ENCODE measurements around the gene TMEM108.

TMEM108 gene

GRCh38 chr3:133192967-133193366, 154.8 kb downstream of the TMEM108 start:
- TF ChIP-seq TAF1 (IDR thresholded peaks at IDR 0.05; ENCODE audit: borderline replicate concordance, insufficient read depth, low read length) (no peak), SIN3A (IDR thresholded peaks at IDR 0.05; ENCODE audit: borderline replicate concordance, insufficient read depth, low read length) (no peak), REST (IDR thresholded peaks at IDR 0.05; ENCODE audit: insufficient read depth in 1 of 2, low read depth in 2 of 2, low read length in 2 of 2) (no peak), POLR2AphosphoS5 (IDR thresholded peaks at IDR 0.05; ENCODE audit: low read depth, low read length) (no peak), FOXP2 (optimal IDR thresholded peaks at IDR 0.05; ENCODE audit: borderline replicate concordance, extremely low read depth, extremely low read length, insufficient read depth) (no peak)

GRCh38 chr3:133196527-133196926, 158.3 kb downstream of the TMEM108 start:
- TF ChIP-seq SIN3A (IDR thresholded peaks at IDR 0.05; ENCODE audit: borderline replicate concordance, insufficient read depth, low read length) (no peak), TAF1 (IDR thresholded peaks at IDR 0.05; ENCODE audit: borderline replicate concordance, insufficient read depth, low read length) (no peak)

- TF ChIP-seq FOXP2 (optimal IDR thresholded peaks at IDR 0.05; ENCODE audit: borderline replicate concordance, extremely low read depth, extremely low read length, insufficient read depth) (no peak), SIN3A (IDR thresholded peaks at IDR 0.05; ENCODE audit: borderline replicate concordance, insufficient read depth, low read length) (no peak), REST (IDR thresholded peaks at IDR 0.05; ENCODE audit: insufficient read depth in 1 of 2, low read depth in 2 of 2, low read length in 2 of 2) (no peak), POLR2AphosphoS5 (IDR thresholded peaks at IDR 0.05; ENCODE audit: low read depth, low read length) (no peak), TAF1 (IDR thresholded peaks at IDR 0.05; ENCODE audit: borderline replicate concordance, insufficient read depth, low read length) (no peak)
Measured at GRCh38 chr3:133197619-133198018, 159.4 kb downstream of the TMEM108 start.

- no peak for TF ChIP-seq POLR2AphosphoS5 (IDR thresholded peaks at IDR 0.05; ENCODE audit: low read depth, low read length)
- TF ChIP-seq SIN3A (IDR thresholded peaks at IDR 0.05; ENCODE audit: borderline replicate concordance, insufficient read depth, low read length) = no peak
- TF ChIP-seq TAF1 (IDR thresholded peaks at IDR 0.05; ENCODE audit: borderline replicate concordance, insufficient read depth, low read length) = no peak
- no peak for TF ChIP-seq REST (IDR thresholded peaks at IDR 0.05; ENCODE audit: insufficient read depth in 1 of 2, low read depth in 2 of 2, low read length in 2 of 2)
- no peak for TF ChIP-seq FOXP2 (optimal IDR thresholded peaks at IDR 0.05; ENCODE audit: borderline replicate concordance, extremely low read depth, extremely low read length, insufficient read depth)
Measured at GRCh38 chr3:133206921-133207320, 168.7 kb downstream of the TMEM108 start.

- TF ChIP-seq FOXP2 (optimal IDR thresholded peaks at IDR 0.05; ENCODE audit: borderline replicate concordance, extremely low read depth, extremely low read length, insufficient read depth) (no peak), POLR2AphosphoS5 (IDR thresholded peaks at IDR 0.05; ENCODE audit: low read depth, low read length) (no peak), REST (IDR thresholded peaks at IDR 0.05; ENCODE audit: insufficient read depth in 1 of 2, low read depth in 2 of 2, low read length in 2 of 2) (no peak), TAF1 (IDR thresholded peaks at IDR 0.05; ENCODE audit: borderline replicate concordance, insufficient read depth, low read length) (no peak), SIN3A (IDR thresholded peaks at IDR 0.05; ENCODE audit: borderline replicate concordance, insufficient read depth, low read length) (no peak)
Measured at GRCh38 chr3:133208184-133208583, 170.0 kb downstream of the TMEM108 start.
